ENCODE measurements around the gene ZNF787. TPM values are rescaled to one million over a fixed set of nuclear protein-coding genes. Genes with fewer than 3 reads are reported as not detected.

Gene ZNF787
- polyA plus RNA-seq, 1 of the 3 experiments (the other 2 are of a cell fraction): 16.0 TPM

GRCh38 chr19:56085571-56086275 is 35.4 kb downstream of the ZNF787 start:
- H3K27me3 ChIP-seq (ENCODE audit: insufficient read depth): no peaks in the 10 kb centered on the region
- no peak overlapping the region for H3K9ac ChIP-seq
- H2AFZ ChIP-seq (ENCODE audit: low read depth): no peak overlapping the region
- no peaks in the 10 kb centered on the region for H3K9me3 ChIP-seq
- H3K4me1 ChIP-seq (ENCODE audit: control insufficient read depth in 1 of 2, insufficient read depth in 2 of 2, low read depth in 1 of 2, low read length in 1 of 2): peaks cover 0 to 5% of the 10 kb centered on the region in 2 experiments; a peak in 1 of 4 replicates
- peaks cover 14% of the 10 kb centered on the region; the same call in 1 of the 2 replicates for H3K79me2 ChIP-seq (ENCODE audit: insufficient read depth)
- H3K9me2 ChIP-seq: no peaks in the 10 kb centered on the region
- no peak overlapping the region for H3K4me2 ChIP-seq
- no peak overlapping the region for H3K27ac ChIP-seq (ENCODE audit: low read depth in 2 of 2, low read length in 1 of 2)
- peaks cover 55% of the 10 kb centered on the region for H4K20me1 ChIP-seq (ENCODE audit: insufficient read depth)
- WGBS (ENCODE audit: low lambda C conversion rate): 98% methylated on average over 7 of the region's 10 CpGs
- peaks cover 10% of the 10 kb centered on the region for H3F3A ChIP-seq (replicated peaks; ENCODE audit: insufficient read depth)
- H3K36me3 ChIP-seq (replicated peaks in 1 of 2; ENCODE audit: control insufficient read depth in 1 of 2, insufficient read depth in 2 of 2, low read length in 1 of 2): peaks cover 0 to 19% of the 10 kb centered on the region in 2 experiments
- no peak overlapping the region for H3K4me3 ChIP-seq (ENCODE audit: low read depth in 2 of 2, low read length in 1 of 2)
- ChIA-PET CTCF (interaction anchor here (0.9 to 2.9 kb wide), 6 partner anchors 9 to 248 kb away, joined by 3 to 18 read pairs (median 6); no protein-coding TSS in a partner anchor), POLR2A (no interaction called here)
- DNase-seq: no peak
- TF ChIP-seq RAD21 (IDR thresholded peaks at IDR 0.05; ENCODE audit: low read length) (no peak), IRF3 (IDR thresholded peaks at IDR 0.05; ENCODE audit: low read depth, low read length) (no peak), NRF1 (IDR thresholded peaks at IDR 0.05; ENCODE audit: low read depth, low read length) (no peak), FOXM1 (IDR thresholded peaks at IDR 0.05; ENCODE audit: low read depth) (no peak)

- H3K36me3 ChIP-seq (replicated peaks in 1 of 2; ENCODE audit: control insufficient read depth in 1 of 2, insufficient read depth in 2 of 2, low read length in 1 of 2): peaks cover 0 to 19% of the 10 kb centered on the region in 2 experiments
- peak; percentile 21 for DNase-seq
- H3K27ac ChIP-seq (ENCODE audit: low read depth in 2 of 2, low read length in 1 of 2): no peak overlapping the region
- peaks cover 10% of the 10 kb centered on the region for H3F3A ChIP-seq (replicated peaks; ENCODE audit: insufficient read depth)
- no peak overlapping the region for H3K4me3 ChIP-seq (ENCODE audit: low read depth in 2 of 2, low read length in 1 of 2)
- H3K27me3 ChIP-seq (ENCODE audit: insufficient read depth): no peaks in the 10 kb centered on the region
- no peak overlapping the region for H3K9ac ChIP-seq
- TF ChIP-seq EZH2phosphoT487 (IDR thresholded peaks at IDR 0.05; ENCODE audit: borderline replicate concordance, low read depth) (no peak), FOXM1 (IDR thresholded peaks at IDR 0.05; ENCODE audit: low read depth) (no peak), RXRA (IDR thresholded peaks at IDR 0.05; ENCODE audit: borderline replicate concordance, low read depth) (no peak), FOXJ3 (CRISPR knock-in tag; IDR thresholded peaks at IDR 0.05) (no peak)
- peaks cover 48% of the 10 kb centered on the region for H4K20me1 ChIP-seq (ENCODE audit: insufficient read depth)
- H3K9me2 ChIP-seq: no peaks in the 10 kb centered on the region
- H3K9me3 ChIP-seq: no peaks in the 10 kb centered on the region
- ChIA-PET POLR2A (no interaction called here), CTCF (interaction anchor here (0.9 to 2.9 kb wide), 7 partner anchors 8 to 248 kb away, joined by 3 to 18 read pairs (median 3); no protein-coding TSS in a partner anchor)
- H3K79me2 ChIP-seq (ENCODE audit: insufficient read depth): peaks cover 6% of the 10 kb centered on the region; the same call in 1 of the 2 replicates
- no peak overlapping the region for H3K4me2 ChIP-seq
- WGBS (ENCODE audit: low lambda C conversion rate): 78% methylated on average over 16 of the region's 18 CpGs
- peaks cover 0 to 6% of the 10 kb centered on the region in 2 experiments; a peak in 1 of 4 replicates for H3K4me1 ChIP-seq (ENCODE audit: control insufficient read depth in 1 of 2, insufficient read depth in 2 of 2, low read depth in 1 of 2, low read length in 1 of 2)
- no peak overlapping the region for H2AFZ ChIP-seq (ENCODE audit: low read depth)
Measured at GRCh38 chr19:56084835-56085536, 36.1 kb downstream of the ZNF787 start.

- H3K4me1 ChIP-seq (ENCODE audit: control insufficient read depth in 1 of 2, insufficient read depth in 2 of 2, low read depth in 1 of 2, low read length in 1 of 2): peaks cover 0 to 6% of the 10 kb centered on the region in 2 experiments; a peak in 1 of 4 replicates
- CTCF ChIA-PET: interaction anchor here (0.7 kb wide), 1 partner anchor 88 kb away, joined by 3 read pairs; no protein-coding TSS in a partner anchor
- no peak overlapping the region for H3K4me2 ChIP-seq
- no peak for DNase-seq
- peaks cover 36% of the 10 kb centered on the region for H4K20me1 ChIP-seq (ENCODE audit: insufficient read depth)
- H3K36me3 ChIP-seq (replicated peaks in 1 of 2; ENCODE audit: control insufficient read depth in 1 of 2, insufficient read depth in 2 of 2, low read length in 1 of 2): peaks cover 0 to 10% of the 10 kb centered on the region in 2 experiments
- no peak overlapping the region for H3K4me3 ChIP-seq (ENCODE audit: low read depth in 2 of 2, low read length in 1 of 2)
- WGBS (ENCODE audit: low lambda C conversion rate): 81% methylated on average over 8 of the region's 9 CpGs
- H3K9me3 ChIP-seq: no peaks in the 10 kb centered on the region
- TF ChIP-seq FOXM1 (IDR thresholded peaks at IDR 0.05; ENCODE audit: low read depth) (no peak), REST (IDR thresholded peaks at IDR 0.05; ENCODE audit: low read depth, low read length) (peak; percentile 88)
- H3K79me2 ChIP-seq (ENCODE audit: insufficient read depth): no peaks in the 10 kb centered on the region
- H3K27ac ChIP-seq (ENCODE audit: low read depth in 2 of 2, low read length in 1 of 2): no peak overlapping the region
- H3K9me2 ChIP-seq: no peaks in the 10 kb centered on the region
- H2AFZ ChIP-seq (ENCODE audit: low read depth): no peak overlapping the region
- H3K9ac ChIP-seq: no peak overlapping the region
- POLR2A ChIA-PET: no interaction called here
- H3K27me3 ChIP-seq (ENCODE audit: insufficient read depth): no peaks in the 10 kb centered on the region
- H3F3A ChIP-seq (replicated peaks; ENCODE audit: insufficient read depth): peaks cover 10% of the 10 kb centered on the region
Measured at GRCh38 chr19:56083668-56084067, 37.4 kb downstream of the ZNF787 start.

All from SK-N-SH (cell line).